Upper lobe of left lung (tissue), 4 donors: Measurements from ENCODE around the gene FOXJ1.

Experiments
- CTCF ChIP-seq, 6 experiments: fragments of 450-650 bp in 4 of 6; fragments of 200-600 bp in 2 of 6; sonication (generic) in 2 of 6; IDR thresholded peaks; one replicate each; pipeline ENCODE4 v1.5.1; 2016 to 2019; ENCODE audit warnings: antibody characterized with exemption in 6 of 6
- POLR2AphosphoS5 ChIP-seq, 2 donors: sonication (generic); formaldehyde crosslinking; IDR thresholded peaks; one replicate each; pipeline ENCODE4 v1.5.1; 2017; ENCODE audit warnings: antibody characterized with exemption in 2 of 2

- TF ChIP-seq CTCF (IDR thresholded peaks at IDR 0.05) = no peak
- no peak for TF ChIP-seq POLR2AphosphoS5 (IDR thresholded peaks at IDR 0.05)
These were observed 12.2 kb upstream of the FOXJ1 start for GRCh38 chr17:76153202-76153601.
